GM23338 (cell line): Measurements from ENCODE around the gene SUSD1.

ENCODE experiments used
- CREB1 ChIP-seq: fragments of 250-450 bp; sonication (Bioruptor Pico); IDR thresholded peaks from 2 replicates; pipeline ENCODE4 v1.5.0; 2020; ENCODE audit warnings: low read depth, mild to moderate bottlenecking, moderate library complexity
- EZH2 ChIP-seq: fragments of 200-600 bp; sonication (generic); IDR thresholded peaks from one replicate; pipeline ENCODE4 v1.8.0; 2017; ENCODE audit warnings: antibody characterized with exemption, mild to moderate bottlenecking, low read depth; ENCODE audit not compliant: unreplicated experiment
- EZH2phosphoT487 ChIP-seq: fragments of 200-600 bp; sonication (generic); IDR thresholded peaks from one replicate; pipeline ENCODE4 v1.8.1; 2018; ENCODE audit warnings: antibody characterized with exemption; ENCODE audit not compliant: unreplicated experiment
- JUNB ChIP-seq: IDR thresholded peaks from one replicate; pipeline ENCODE4 v1.6.1; 2016; ENCODE audit warnings: antibody characterized with exemption; ENCODE audit not compliant: unreplicated experiment
- POLR2AphosphoS5 ChIP-seq: IDR thresholded peaks from 2 replicates; pipeline ENCODE4 v1.6.1; 2016; ENCODE audit warnings: antibody characterized with exemption, low read depth
- ZNF114 ChIP-seq: fragments of 250-450 bp; sonication (Bioruptor Pico); IDR thresholded peaks from 2 replicates; pipeline ENCODE4 v1.5.0; 2020; ENCODE audit warnings: mild to moderate bottlenecking, moderate library complexity
- ZNF331 ChIP-seq: fragments of 250-450 bp; sonication (Bioruptor Pico); IDR thresholded peaks from 2 replicates; pipeline ENCODE4 v1.5.0; 2020; ENCODE audit warnings: low read depth, mild to moderate bottlenecking, moderate library complexity
- TF ChIP-seq, protein P1 (sequence below), 2 experiments: fragments of 200-600 bp in 1 of 2; sonication (generic) in 1 of 2; conservative IDR thresholded peaks; 2 replicates each; pipeline versions ENCODE4 v1.5.1 to v1.6.1; 2016 to 2017; ENCODE audit warnings: antibody characterized with exemption in 2 of 2, low read depth in 2 of 2, mild to moderate bottlenecking in 2 of 2, moderate library complexity in 1 of 2
- TF ChIP-seq, protein P2 (sequence below): IDR thresholded peaks from one replicate; pipeline ENCODE4 v1.6.1; 2018; ENCODE audit warnings: antibody characterized with exemption; ENCODE audit not compliant: unreplicated experiment
- TF ChIP-seq, protein P3 (sequence below): fragments of 250-450 bp; sonication (Bioruptor Pico); IDR thresholded peaks from 2 replicates; pipeline ENCODE4 v1.5.0; 2020; ENCODE audit warnings: mild to moderate bottlenecking, moderate library complexity
- TF ChIP-seq, protein P4 (sequence below): IDR thresholded peaks from 2 replicates; pipeline ENCODE4 v1.6.1; 2016; ENCODE audit warnings: antibody characterized with exemption

DNA sequence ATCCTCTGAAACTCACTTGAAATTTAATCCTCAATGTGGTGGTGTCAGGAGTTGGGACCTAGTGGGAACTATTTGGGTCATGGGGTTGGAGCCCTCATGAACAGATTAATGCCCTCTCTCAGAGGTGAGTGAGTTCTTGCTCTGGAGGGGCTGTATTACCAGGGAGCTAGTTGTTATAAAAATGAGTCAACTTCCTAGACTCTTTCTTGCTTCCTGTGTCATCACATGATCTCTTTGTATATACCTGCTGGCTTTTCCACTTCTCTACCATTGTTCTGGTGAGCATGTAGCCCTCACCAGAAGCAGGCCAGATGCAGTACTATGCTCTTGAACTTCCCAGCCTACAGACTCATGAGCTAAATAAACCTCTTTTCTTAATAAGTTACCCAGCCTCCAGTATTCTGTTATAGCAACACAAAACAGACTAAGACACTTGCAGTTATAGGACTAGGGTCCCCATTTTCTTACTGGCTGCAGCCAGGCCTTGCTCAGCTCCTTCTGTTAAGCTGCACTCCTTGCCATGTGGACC lies 127.5 kb downstream of the SUSD1 start:
- TF ChIP-seq POLR2AphosphoS5 (no peak), EZH2phosphoT487 (no peak), EZH2 (no peak), JUNB (no peak), ZNF331 (no peak), CREB1 (no peak), ZNF114 (CRISPR knock-in tag) (no peak)
- TF ChIP-seq, protein P1, sequence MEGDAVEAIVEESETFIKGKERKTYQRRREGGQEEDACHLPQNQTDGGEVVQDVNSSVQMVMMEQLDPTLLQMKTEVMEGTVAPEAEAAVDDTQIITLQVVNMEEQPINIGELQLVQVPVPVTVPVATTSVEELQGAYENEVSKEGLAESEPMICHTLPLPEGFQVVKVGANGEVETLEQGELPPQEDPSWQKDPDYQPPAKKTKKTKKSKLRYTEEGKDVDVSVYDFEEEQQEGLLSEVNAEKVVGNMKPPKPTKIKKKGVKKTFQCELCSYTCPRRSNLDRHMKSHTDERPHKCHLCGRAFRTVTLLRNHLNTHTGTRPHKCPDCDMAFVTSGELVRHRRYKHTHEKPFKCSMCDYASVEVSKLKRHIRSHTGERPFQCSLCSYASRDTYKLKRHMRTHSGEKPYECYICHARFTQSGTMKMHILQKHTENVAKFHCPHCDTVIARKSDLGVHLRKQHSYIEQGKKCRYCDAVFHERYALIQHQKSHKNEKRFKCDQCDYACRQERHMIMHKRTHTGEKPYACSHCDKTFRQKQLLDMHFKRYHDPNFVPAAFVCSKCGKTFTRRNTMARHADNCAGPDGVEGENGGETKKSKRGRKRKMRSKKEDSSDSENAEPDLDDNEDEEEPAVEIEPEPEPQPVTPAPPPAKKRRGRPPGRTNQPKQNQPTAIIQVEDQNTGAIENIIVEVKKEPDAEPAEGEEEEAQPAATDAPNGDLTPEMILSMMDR (conservative IDR thresholded peaks at IDR 0.05; ENCODE audit: low read depth in 2 of 2): no peak
- TF ChIP-seq, protein P2, sequence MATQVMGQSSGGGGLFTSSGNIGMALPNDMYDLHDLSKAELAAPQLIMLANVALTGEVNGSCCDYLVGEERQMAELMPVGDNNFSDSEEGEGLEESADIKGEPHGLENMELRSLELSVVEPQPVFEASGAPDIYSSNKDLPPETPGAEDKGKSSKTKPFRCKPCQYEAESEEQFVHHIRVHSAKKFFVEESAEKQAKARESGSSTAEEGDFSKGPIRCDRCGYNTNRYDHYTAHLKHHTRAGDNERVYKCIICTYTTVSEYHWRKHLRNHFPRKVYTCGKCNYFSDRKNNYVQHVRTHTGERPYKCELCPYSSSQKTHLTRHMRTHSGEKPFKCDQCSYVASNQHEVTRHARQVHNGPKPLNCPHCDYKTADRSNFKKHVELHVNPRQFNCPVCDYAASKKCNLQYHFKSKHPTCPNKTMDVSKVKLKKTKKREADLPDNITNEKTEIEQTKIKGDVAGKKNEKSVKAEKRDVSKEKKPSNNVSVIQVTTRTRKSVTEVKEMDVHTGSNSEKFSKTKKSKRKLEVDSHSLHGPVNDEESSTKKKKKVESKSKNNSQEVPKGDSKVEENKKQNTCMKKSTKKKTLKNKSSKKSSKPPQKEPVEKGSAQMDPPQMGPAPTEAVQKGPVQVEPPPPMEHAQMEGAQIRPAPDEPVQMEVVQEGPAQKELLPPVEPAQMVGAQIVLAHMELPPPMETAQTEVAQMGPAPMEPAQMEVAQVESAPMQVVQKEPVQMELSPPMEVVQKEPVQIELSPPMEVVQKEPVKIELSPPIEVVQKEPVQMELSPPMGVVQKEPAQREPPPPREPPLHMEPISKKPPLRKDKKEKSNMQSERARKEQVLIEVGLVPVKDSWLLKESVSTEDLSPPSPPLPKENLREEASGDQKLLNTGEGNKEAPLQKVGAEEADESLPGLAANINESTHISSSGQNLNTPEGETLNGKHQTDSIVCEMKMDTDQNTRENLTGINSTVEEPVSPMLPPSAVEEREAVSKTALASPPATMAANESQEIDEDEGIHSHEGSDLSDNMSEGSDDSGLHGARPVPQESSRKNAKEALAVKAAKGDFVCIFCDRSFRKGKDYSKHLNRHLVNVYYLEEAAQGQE: no peak
- TF ChIP-seq, protein P3, sequence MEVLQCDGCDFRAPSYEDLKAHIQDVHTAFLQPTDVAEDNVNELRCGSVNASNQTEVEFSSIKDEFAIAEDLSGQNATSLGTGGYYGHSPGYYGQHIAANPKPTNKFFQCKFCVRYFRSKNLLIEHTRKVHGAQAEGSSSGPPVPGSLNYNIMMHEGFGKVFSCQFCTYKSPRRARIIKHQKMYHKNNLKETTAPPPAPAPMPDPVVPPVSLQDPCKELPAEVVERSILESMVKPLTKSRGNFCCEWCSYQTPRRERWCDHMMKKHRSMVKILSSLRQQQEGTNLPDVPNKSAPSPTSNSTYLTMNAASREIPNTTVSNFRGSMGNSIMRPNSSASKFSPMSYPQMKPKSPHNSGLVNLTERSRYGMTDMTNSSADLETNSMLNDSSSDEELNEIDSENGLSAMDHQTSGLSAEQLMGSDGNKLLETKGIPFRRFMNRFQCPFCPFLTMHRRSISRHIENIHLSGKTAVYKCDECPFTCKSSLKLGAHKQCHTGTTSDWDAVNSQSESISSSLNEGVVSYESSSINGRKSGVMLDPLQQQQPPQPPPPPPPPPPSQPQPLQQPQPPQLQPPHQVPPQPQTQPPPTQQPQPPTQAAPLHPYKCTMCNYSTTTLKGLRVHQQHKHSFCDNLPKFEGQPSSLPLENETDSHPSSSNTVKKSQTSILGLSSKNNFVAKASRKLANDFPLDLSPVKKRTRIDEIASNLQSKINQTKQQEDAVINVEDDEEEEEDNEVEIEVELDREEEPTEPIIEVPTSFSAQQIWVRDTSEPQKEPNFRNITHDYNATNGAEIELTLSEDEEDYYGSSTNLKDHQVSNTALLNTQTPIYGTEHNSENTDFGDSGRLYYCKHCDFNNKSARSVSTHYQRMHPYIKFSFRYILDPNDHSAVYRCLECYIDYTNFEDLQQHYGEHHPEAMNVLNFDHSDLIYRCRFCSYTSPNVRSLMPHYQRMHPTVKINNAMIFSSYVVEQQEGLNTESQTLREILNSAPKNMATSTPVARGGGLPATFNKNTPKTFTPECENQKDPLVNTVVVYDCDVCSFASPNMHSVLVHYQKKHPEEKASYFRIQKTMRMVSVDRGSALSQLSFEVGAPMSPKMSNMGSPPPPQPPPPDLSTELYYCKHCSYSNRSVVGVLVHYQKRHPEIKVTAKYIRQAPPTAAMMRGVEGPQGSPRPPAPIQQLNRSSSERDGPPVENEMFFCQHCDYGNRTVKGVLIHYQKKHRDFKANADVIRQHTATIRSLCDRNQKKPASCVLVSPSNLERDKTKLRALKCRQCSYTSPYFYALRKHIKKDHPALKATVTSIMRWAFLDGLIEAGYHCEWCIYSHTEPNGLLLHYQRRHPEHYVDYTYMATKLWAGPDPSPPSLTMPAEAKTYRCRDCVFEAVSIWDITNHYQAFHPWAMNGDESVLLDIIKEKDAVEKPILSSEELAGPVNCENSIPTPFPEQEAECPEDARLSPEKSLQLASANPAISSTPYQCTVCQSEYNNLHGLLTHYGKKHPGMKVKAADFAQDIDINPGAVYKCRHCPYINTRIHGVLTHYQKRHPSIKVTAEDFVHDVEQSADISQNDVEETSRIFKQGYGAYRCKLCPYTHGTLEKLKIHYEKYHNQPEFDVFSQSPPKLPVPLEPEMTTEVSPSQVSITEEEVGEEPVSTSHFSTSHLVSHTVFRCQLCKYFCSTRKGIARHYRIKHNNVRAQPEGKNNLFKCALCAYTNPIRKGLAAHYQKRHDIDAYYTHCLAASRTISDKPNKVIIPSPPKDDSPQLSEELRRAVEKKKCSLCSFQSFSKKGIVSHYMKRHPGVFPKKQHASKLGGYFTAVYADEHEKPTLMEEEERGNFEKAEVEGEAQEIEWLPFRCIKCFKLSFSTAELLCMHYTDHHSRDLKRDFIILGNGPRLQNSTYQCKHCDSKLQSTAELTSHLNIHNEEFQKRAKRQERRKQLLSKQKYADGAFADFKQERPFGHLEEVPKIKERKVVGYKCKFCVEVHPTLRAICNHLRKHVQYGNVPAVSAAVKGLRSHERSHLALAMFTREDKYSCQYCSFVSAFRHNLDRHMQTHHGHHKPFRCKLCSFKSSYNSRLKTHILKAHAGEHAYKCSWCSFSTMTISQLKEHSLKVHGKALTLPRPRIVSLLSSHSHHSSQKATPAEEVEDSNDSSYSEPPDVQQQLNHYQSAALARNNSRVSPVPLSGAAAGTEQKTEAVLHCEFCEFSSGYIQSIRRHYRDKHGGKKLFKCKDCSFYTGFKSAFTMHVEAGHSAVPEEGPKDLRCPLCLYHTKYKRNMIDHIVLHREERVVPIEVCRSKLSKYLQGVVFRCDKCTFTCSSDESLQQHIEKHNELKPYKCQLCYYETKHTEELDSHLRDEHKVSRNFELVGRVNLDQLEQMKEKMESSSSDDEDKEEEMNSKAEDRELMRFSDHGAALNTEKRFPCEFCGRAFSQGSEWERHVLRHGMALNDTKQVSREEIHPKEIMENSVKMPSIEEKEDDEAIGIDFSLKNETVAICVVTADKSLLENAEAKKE (CRISPR knock-in tag): no peak
- TF ChIP-seq, protein P4, sequence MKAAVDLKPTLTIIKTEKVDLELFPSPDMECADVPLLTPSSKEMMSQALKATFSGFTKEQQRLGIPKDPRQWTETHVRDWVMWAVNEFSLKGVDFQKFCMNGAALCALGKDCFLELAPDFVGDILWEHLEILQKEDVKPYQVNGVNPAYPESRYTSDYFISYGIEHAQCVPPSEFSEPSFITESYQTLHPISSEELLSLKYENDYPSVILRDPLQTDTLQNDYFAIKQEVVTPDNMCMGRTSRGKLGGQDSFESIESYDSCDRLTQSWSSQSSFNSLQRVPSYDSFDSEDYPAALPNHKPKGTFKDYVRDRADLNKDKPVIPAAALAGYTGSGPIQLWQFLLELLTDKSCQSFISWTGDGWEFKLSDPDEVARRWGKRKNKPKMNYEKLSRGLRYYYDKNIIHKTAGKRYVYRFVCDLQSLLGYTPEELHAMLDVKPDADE: no peak
